Measurements from ENCODE around the gene MGA. TPM values are rescaled to one million over a fixed set of nuclear protein-coding genes. Genes with fewer than 3 reads are reported as not detected.
A peak's percentile ranks its signal among the peaks of the same experiment; 100 is the strongest.

The MGA gene
- total RNA-seq, 4 donors from 2014 or later = 54.8 to 156 (median 114) TPM

DNA sequence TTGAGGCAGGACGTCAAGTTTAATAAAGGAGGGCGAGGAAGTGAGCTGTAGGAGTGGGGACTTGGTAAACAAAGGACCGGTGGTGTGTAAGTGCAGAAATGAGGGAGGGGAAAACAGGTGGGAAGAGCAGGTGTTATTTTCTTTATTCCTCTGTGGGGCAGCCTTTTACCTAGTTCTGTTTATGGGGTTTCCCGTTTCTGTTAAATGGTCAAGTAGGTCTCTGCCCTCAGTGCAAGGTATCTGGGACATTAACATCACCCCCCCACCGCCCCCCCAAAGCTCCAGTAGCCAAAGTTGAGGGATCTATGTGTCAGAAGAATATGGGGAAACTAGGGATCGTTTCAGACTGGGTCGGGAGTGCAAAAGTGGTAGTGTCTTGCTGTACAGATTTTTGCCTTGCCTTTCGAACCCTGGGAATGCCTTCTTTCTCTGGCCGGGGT, 893 bp downstream of the MGA start:
- no peak for DNase-seq
- no peaks in the 10 kb centered on the region for H3K27me3 ChIP-seq
- no peaks in the 10 kb centered on the region for H3K9me3 ChIP-seq
- H3K4me3 ChIP-seq = peak overlapping the region; percentile 38 to 47
- peak overlapping the region; percentile 73 to 78 for H3K27ac ChIP-seq
- no peaks in the 10 kb centered on the region for H3K4me1 ChIP-seq
- TF ChIP-seq POLR2A (IDR thresholded peaks at IDR 0.05) (no peak), CTCF (IDR thresholded peaks at IDR 0.05) (no peak)
- H3K36me3 ChIP-seq = no peaks in the 10 kb centered on the region
- intact Hi-C loops (cut with DNase I; ENCODE audit: low total_unique reads) = no loop called here

DNA sequence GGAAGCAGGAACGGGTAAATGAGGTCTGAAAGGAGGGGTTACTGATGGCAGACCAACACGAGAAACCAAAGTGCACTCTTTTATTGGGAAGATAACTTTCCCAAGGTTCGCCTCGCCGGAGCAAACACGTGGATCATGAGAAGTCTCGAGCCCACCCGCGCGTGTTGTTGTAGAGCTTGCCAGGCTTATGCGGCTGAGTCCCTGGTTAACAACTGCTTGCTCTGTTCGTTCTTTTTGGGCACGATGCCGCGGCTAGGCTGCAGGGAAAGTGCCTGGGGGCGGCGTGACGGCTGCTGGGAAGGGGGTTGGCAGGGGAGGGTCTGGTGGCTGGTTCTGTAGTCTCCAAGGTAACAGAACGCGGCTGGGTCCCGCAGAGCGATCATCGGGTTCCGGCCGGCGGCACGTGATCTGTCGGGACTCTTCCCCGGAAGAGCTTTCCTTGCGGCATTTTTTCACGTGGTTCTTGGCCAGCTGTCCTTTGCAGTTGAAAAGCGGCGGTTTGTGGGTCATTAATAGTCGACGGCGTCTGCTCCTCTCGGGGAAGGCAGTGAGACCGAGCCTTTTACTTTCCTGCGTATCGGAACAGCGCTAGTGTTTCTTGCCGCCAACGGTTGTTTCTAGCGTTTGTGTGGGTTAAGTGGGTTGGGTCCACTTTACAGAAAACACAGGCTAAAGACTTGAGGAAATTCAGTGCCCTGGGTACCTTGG, 1.5 kb downstream of the MGA start:
- no peaks in the 10 kb centered on the region for H3K27me3 ChIP-seq
- intact Hi-C loops (cut with DNase I; ENCODE audit: low total_unique reads) = no loop called here

GRCh38 chr15:41666353-41666920, 6.2 kb downstream of the MGA start:
- TF ChIP-seq CTCF (IDR thresholded peaks at IDR 0.05) (no peak), POLR2A (IDR thresholded peaks at IDR 0.05) (no peak)
- H3K27ac ChIP-seq = peak overlapping the region in 1 of 2 donors; percentile 10
- intact Hi-C loops (cut with DNase I; ENCODE audit: low total_unique reads) = no loop called here
- H3K4me3 ChIP-seq = no peak overlapping the region
- no peaks in the 10 kb centered on the region for H3K27me3 ChIP-seq
- H3K4me1 ChIP-seq = no peaks in the 10 kb centered on the region
- DNase-seq = no peak
- no peaks in the 10 kb centered on the region for H3K9me3 ChIP-seq
- H3K36me3 ChIP-seq = no peaks in the 10 kb centered on the region

More for the DNA sequence above, 1.5 kb downstream of the MGA start:
- H3K4me1 ChIP-seq = no peaks in the 10 kb centered on the region
- H3K9me3 ChIP-seq = no peaks in the 10 kb centered on the region
- peak; percentile 62 to 68 for DNase-seq
- H3K4me3 ChIP-seq = peak overlapping the region; percentile 38 to 47
- TF ChIP-seq POLR2A (IDR thresholded peaks at IDR 0.05) = no peak
- no peak for TF ChIP-seq CTCF (IDR thresholded peaks at IDR 0.05)
- H3K27ac ChIP-seq = peak overlapping the region; percentile 53 to 69
- no peaks in the 10 kb centered on the region for H3K36me3 ChIP-seq

DNA sequence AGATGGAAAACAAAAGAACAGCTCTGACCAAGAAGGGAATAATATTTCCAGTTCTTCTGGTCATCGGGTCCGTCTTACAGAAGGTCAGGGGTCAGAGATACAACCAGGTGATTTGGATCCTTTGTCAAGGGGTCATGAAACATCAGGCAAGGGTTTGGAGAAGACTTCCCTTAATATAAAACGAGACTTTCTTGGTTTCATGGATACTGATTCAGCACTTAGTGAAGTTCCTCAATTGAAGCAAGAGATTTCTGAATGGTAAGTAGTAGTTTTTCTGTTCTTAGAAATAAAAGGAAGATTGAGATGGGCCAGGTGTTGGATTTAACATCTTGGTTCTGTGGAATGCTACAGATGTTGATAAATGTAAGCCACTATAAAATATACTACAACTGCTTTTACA, 9.5 kb downstream of the MGA start:
- no peak overlapping the region for H3K4me3 ChIP-seq
- no peak for DNase-seq
- H3K36me3 ChIP-seq = no peaks in the 10 kb centered on the region
- H3K27me3 ChIP-seq = no peaks in the 10 kb centered on the region
- no peaks in the 10 kb centered on the region for H3K9me3 ChIP-seq
- H3K27ac ChIP-seq = no peak overlapping the region
- H3K4me1 ChIP-seq = no peaks in the 10 kb centered on the region
- intact Hi-C loops (cut with DNase I; ENCODE audit: low total_unique reads) = no loop called here
- TF ChIP-seq CTCF (IDR thresholded peaks at IDR 0.05) (no peak), POLR2A (IDR thresholded peaks at IDR 0.05) (no peak)
